ENCODE data around the gene EIF5A. TPM values are rescaled to one million over a fixed set of nuclear protein-coding genes. Genes with fewer than 3 reads are reported as not detected.

EIF5A gene
- total RNA-seq, 1 experiment from 2014 or later = 1,140 TPM

DNA sequence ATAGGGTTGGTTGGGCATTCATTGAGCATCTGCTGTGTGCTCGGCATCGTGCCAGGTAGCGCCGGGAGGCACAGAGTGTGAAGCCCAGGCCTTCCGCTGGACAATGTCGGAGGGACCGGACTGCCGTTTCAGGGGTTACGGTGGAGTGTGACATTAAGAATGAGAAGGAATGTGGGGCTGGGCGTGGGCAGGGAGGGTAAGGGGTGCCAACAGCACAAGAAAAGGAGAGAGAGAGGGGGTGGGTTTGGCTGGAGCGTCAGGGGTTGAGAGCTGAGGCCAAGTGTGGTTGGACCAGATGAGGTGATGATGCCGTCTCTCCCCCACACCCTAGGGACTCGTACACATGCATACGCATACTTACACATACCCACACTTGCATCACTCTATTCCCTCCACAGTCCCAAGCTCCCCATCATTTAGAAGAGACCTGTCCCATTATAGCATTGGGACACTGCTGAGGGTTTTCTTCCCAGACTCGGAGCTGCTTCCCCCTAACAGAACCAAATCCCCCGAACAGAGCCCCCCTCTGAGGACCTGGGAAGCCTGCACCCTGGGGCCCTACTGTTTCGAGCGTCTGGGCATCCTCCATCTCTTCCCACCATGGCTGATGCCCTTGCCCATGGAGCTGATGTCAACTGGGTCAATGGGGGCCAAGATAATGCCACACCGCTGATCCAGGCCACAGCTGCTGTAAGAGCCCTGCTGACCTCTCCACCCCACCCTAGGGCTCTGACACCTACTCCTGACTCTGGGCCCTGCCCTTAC lies 41.2 kb downstream of the EIF5A start:
- no peaks in the 10 kb centered on the region for H4K20me1 ChIP-seq (ENCODE audit: low read length)
- ChIA-PET POLR2A (ENCODE audit: unreplicated experiment) (no interaction called here), CTCF (no interaction called here)
- H3K9ac ChIP-seq (ENCODE audit: low read length) = no peak overlapping the region
- DNase-seq (no peak), ATAC-seq (no peak)
- BruUV-seq (replicated peaks) = no TSS peak
- H3K4me2 ChIP-seq (ENCODE audit: low read length) = no peak overlapping the region
- H3K27me3 ChIP-seq (ENCODE audit: low read length) = no peaks in the 10 kb centered on the region
- no peaks in the 10 kb centered on the region for H3F3A ChIP-seq (ENCODE audit: low read length, unreplicated experiment)
- H3K4me3 ChIP-seq (ENCODE audit: low read length) = no peak overlapping the region
- peaks cover 25% of the 10 kb centered on the region for H3K79me2 ChIP-seq (ENCODE audit: low read length)
- TF ChIP-seq EZH2 (IDR thresholded peaks at IDR 0.05; ENCODE audit: low read length, unreplicated experiment) (no peak), EZH2phosphoT487 (IDR thresholded peaks at IDR 0.05; ENCODE audit: borderline replicate concordance, low read length) (no peak)
- TF ChIP-seq, protein P1, sequence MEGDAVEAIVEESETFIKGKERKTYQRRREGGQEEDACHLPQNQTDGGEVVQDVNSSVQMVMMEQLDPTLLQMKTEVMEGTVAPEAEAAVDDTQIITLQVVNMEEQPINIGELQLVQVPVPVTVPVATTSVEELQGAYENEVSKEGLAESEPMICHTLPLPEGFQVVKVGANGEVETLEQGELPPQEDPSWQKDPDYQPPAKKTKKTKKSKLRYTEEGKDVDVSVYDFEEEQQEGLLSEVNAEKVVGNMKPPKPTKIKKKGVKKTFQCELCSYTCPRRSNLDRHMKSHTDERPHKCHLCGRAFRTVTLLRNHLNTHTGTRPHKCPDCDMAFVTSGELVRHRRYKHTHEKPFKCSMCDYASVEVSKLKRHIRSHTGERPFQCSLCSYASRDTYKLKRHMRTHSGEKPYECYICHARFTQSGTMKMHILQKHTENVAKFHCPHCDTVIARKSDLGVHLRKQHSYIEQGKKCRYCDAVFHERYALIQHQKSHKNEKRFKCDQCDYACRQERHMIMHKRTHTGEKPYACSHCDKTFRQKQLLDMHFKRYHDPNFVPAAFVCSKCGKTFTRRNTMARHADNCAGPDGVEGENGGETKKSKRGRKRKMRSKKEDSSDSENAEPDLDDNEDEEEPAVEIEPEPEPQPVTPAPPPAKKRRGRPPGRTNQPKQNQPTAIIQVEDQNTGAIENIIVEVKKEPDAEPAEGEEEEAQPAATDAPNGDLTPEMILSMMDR (conservative IDR thresholded peaks at IDR 0.05; ENCODE audit: low read depth, low read length) = no peak
- H3K4me1 ChIP-seq (ENCODE audit: insufficient read depth, low read length) = peaks cover 16% of the 10 kb centered on the region
- no peaks in the 10 kb centered on the region for H3K9me3 ChIP-seq (ENCODE audit: low read length)
- no peaks in the 10 kb centered on the region for H3K9me2 ChIP-seq (replicated peaks; ENCODE audit: low read length)
- no peak overlapping the region for H2AFZ ChIP-seq (ENCODE audit: low read length)
- H3K36me3 ChIP-seq (ENCODE audit: low read depth, low read length) = no peaks in the 10 kb centered on the region
- no peak overlapping the region for H3K27ac ChIP-seq (ENCODE audit: low read length)
- intact Hi-C loops (cut with micrococcal nuclease) = loop anchor here (5.0 kb wide), 1 partner anchor 301 kb away; no protein-coding TSS in a partner anchor

DNA sequence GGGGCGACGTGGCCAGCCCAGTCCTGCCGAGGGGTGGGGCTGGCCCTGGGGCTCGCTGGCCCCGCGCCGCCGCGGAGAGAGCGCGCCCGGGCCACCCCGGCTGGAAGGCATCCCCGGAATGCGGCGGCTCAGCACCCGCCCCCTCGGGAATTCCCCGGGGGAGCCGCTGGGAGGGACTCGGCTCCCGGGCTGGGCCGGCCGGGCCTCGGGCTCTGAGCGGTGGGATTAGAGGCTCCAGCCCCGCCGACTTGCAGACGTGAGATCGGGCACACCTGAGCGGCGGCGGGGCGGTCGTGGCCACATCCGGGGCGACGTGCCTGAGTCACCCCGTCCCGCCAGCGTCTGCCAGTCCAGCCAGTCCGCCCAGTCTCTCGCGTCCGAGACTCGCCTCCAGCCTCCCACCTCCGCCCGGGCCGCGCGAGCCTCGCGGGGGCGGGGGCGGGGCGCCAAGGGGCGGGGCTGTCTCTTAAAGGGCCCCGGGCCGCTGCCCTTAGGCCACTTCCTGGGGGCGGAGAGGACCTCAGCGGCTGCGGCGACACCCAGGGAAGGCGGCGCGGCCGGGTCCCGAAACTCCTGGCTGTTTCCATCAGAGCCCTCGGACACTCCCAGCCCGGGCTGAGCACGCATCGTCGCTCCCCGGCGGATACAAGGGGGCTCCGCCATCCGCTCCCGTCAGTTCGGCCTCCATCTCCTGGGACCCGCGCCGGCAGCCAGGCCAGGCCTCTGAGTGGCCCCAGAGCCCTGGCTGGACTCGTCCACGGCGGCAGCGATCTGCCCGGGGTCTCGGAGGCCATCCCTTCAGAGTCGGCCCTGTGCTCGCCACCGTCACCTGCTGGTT lies 44.5 kb downstream of the EIF5A start, which contains the start of gene KCTD11:
TSS of gene KCTD11 (plus strand) at position 498 of the 838 bp plus-strand sequence.
- CTCF ChIA-PET = no interaction called here
- Histone ChIP-seq H3K27me3 (ENCODE audit: low read length) (no peaks in the 10 kb centered on the region), H3K4me3 (ENCODE audit: low read length) (peak within 1 kb of the TSS; percentile 87), H4K20me1 (ENCODE audit: low read length) (no peaks in the 10 kb centered on the region), H3K9ac (ENCODE audit: low read length) (peak within 1 kb of the TSS; percentile 88), H3F3A (ENCODE audit: low read length, unreplicated experiment) (peaks cover 3% of the 10 kb centered on the region), H3K27ac (ENCODE audit: low read length) (peak within 1 kb of the TSS; percentile 95), H3K4me2 (ENCODE audit: low read length) (peak within 1 kb of the TSS; percentile 99), H2AFZ (ENCODE audit: low read length) (peak within 1 kb of the TSS; percentile 82), H3K79me2 (ENCODE audit: low read length) (peaks cover 35% of the 10 kb centered on the region), H3K4me1 (ENCODE audit: insufficient read depth, low read length) (peaks cover 28% of the 10 kb centered on the region), H3K9me2 (replicated peaks; ENCODE audit: low read length) (no peaks in the 10 kb centered on the region), H3K9me3 (ENCODE audit: low read length) (no peaks in the 10 kb centered on the region), H3K36me3 (ENCODE audit: low read depth, low read length) (no peaks in the 10 kb centered on the region)
- TF ChIP-seq EZH2phosphoT487 (IDR thresholded peaks at IDR 0.05; ENCODE audit: borderline replicate concordance, low read length) (peak; percentile 78), EZH2 (IDR thresholded peaks at IDR 0.05; ENCODE audit: low read length, unreplicated experiment) (no peak)
- POLR2A ChIA-PET (ENCODE audit: unreplicated experiment) = interaction anchor here (0.7 kb wide), 1 partner anchor 18 kb away, joined by 3 read pairs; no protein-coding TSS in a partner anchor
- BruUV-seq (replicated peaks) = no TSS peak
- ATAC-seq (peak; percentile 79), DNase-seq (peak; percentile 92)
- intact Hi-C loops (cut with micrococcal nuclease) = loop anchor here (5.0 kb wide), 1 partner anchor 85 kb away; the partner anchor contains the start of genes FGF11 and TMEM102

DNA sequence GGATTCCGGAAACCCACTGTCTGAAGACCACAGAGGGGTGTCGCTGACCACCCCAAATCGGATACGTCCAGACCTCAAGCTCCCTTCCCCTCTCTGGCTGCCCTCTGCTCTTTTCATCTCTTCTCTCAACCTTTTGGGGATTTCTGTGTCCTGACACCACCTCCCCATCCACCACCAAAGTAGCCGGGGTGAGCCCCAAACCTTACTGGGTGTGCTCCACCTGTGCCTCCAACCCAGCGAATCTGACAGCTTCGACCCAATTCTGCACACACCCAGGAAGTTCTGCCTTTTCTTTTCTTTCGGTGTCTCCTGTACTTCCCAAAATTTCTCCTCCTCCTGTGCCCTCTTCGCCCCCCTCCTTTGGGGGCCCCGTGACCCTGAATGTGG lies 45.1 kb downstream of the EIF5A start:
- peaks cover 28% of the 10 kb centered on the region for H3K4me1 ChIP-seq (ENCODE audit: insufficient read depth, low read length)

More for the DNA sequence above, 45.1 kb downstream of the EIF5A start:
- H3F3A ChIP-seq (ENCODE audit: low read length, unreplicated experiment) = peaks cover 3% of the 10 kb centered on the region
- POLR2A ChIA-PET (ENCODE audit: unreplicated experiment) = no interaction called here
- H4K20me1 ChIP-seq (ENCODE audit: low read length) = no peaks in the 10 kb centered on the region
- DNase-seq (no peak), ATAC-seq (no peak)
- no peaks in the 10 kb centered on the region for H3K9me3 ChIP-seq (ENCODE audit: low read length)
- peak overlapping the region; percentile 95; the same call in 1 of the 2 replicates for H3K27ac ChIP-seq (ENCODE audit: low read length)
- TSS peak; percentile 54 for BruUV-seq (replicated peaks)
- H3K79me2 ChIP-seq (ENCODE audit: low read length) = peaks cover 35% of the 10 kb centered on the region
- peak overlapping the region; percentile 87 for H3K4me3 ChIP-seq (ENCODE audit: low read length)
- H3K9me2 ChIP-seq (replicated peaks; ENCODE audit: low read length) = no peaks in the 10 kb centered on the region
- intact Hi-C loops (cut with micrococcal nuclease) = loop anchor here (5.0 kb wide), 1 partner anchor 85 kb away; the partner anchor contains the start of genes FGF11 and TMEM102
- peak overlapping the region; percentile 99 for H3K4me2 ChIP-seq (ENCODE audit: low read length)
- no peaks in the 10 kb centered on the region for H3K36me3 ChIP-seq (ENCODE audit: low read depth, low read length)
- H2AFZ ChIP-seq (ENCODE audit: low read length) = peak overlapping the region; percentile 82; the same call in 1 of the 2 replicates
- H3K27me3 ChIP-seq (ENCODE audit: low read length) = no peaks in the 10 kb centered on the region
- CTCF ChIA-PET = no interaction called here
- TF ChIP-seq, protein P1 (conservative IDR thresholded peaks at IDR 0.05; ENCODE audit: low read depth, low read length) = peak; percentile 57; the same call in 1 of the 2 replicates
- no peak for TF ChIP-seq EZH2phosphoT487 (IDR thresholded peaks at IDR 0.05; ENCODE audit: borderline replicate concordance, low read length)
- peak overlapping the region; percentile 88 for H3K9ac ChIP-seq (ENCODE audit: low read length)
